Measurements from ENCODE around the gene MUC5B.

GRCh38 chr11:1262172-1263006, 39.5 kb downstream of the MUC5B start:
- TF ChIP-seq, protein P1, sequence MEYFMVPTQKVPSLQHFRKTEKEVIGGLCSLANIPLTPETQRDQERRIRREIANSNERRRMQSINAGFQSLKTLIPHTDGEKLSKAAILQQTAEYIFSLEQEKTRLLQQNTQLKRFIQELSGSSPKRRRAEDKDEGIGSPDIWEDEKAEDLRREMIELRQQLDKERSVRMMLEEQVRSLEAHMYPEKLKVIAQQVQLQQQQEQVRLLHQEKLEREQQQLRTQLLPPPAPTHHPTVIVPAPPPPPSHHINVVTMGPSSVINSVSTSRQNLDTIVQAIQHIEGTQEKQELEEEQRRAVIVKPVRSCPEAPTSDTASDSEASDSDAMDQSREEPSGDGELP (IDR thresholded peaks at IDR 0.05; ENCODE audit: borderline replicate concordance, low read depth) = no peak
- TF ChIP-seq, protein P2, sequence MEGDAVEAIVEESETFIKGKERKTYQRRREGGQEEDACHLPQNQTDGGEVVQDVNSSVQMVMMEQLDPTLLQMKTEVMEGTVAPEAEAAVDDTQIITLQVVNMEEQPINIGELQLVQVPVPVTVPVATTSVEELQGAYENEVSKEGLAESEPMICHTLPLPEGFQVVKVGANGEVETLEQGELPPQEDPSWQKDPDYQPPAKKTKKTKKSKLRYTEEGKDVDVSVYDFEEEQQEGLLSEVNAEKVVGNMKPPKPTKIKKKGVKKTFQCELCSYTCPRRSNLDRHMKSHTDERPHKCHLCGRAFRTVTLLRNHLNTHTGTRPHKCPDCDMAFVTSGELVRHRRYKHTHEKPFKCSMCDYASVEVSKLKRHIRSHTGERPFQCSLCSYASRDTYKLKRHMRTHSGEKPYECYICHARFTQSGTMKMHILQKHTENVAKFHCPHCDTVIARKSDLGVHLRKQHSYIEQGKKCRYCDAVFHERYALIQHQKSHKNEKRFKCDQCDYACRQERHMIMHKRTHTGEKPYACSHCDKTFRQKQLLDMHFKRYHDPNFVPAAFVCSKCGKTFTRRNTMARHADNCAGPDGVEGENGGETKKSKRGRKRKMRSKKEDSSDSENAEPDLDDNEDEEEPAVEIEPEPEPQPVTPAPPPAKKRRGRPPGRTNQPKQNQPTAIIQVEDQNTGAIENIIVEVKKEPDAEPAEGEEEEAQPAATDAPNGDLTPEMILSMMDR (CRISPR knock-in tag; IDR thresholded peaks at IDR 0.05) = no peak; the same call in 1 of the 2 replicates
- TF ChIP-seq TARDBP (CRISPR knock-in tag; IDR thresholded peaks at IDR 0.05) = peak; percentile 56; the same call in 1 of the 2 replicates
- TF ChIP-seq SMAD1 (CRISPR knock-in tag; IDR thresholded peaks at IDR 0.05; ENCODE audit: borderline replicate concordance, low read depth) = no peak
- no peak for TF ChIP-seq CAMTA2 (CRISPR knock-in tag; IDR thresholded peaks at IDR 0.05; ENCODE audit: borderline replicate concordance)
- TF ChIP-seq TP53 (CRISPR knock-in tag; conservative IDR thresholded peaks at IDR 0.05) = no peak
- no peak for TF ChIP-seq ZNF841 (CRISPR knock-in tag; IDR thresholded peaks at IDR 0.05; ENCODE audit: borderline replicate concordance)
- peak; percentile 81 to 96 for TF ChIP-seq POLR2A (IDR thresholded peaks at IDR 0.05; ENCODE audit: insufficient read depth in 1 of 2, low read depth in 2 of 2, low read length in 2 of 2)
- TF ChIP-seq CEBPG (CRISPR knock-in tag; IDR thresholded peaks at IDR 0.05) = peak; percentile 29; the same call in 1 of the 2 replicates
- TF ChIP-seq ZNF432 (CRISPR knock-in tag; IDR thresholded peaks at IDR 0.05; ENCODE audit: borderline replicate concordance) = no peak

Data from HepG2 (cell line).